HEK293 (cell line): ENCODE results near the gene MKRN1.
"Not testable (repeated sequence)": the region's sequence is repeated elsewhere in the genome, so short reads cannot be mapped to it uniquely, and the experiment has no call there.

Experiments used
- CTCF ChIA-PET: fragments of 350-600 bp; formaldehyde crosslinking; extraction: SDS; loops from one replicate; lab custom pipeline; 2021; ENCODE audit warnings: antibody characterized with exemption; lab: Yijun Ruan, JAX
- POLR2A ChIA-PET: fragments of 300-600 bp; formaldehyde crosslinking; extraction: SDS; loops from one replicate; lab custom pipeline; 2020; ENCODE audit warnings: antibody characterized with exemption, inconsistent platforms; lab: Yijun Ruan, JAX
- H3K27ac ChIP-seq: fragments of 200-500 bp; sonication (Bioruptor generic); 2 replicates; pipeline ENCODE4 v1.5.1; 2014; ENCODE audit warnings: low read depth, low read length, control low read depth, inconsistent platforms; ENCODE audit errors: extremely low read depth
- H3K36me3 ChIP-seq, 2 experiments: fragments of 200-500 bp in 1 of 2; sonication (Bioruptor generic) in 1 of 2; 1 replicate in 1 of 2; 2 replicates in 1 of 2; pipeline ENCODE4 v1.5.1; 2014 to 2017; ENCODE audit warnings: inconsistent platforms in 2 of 2, low read length in 2 of 2; ENCODE audit not compliant: control insufficient read depth in 2 of 2, insufficient read depth in 1 of 2
- H3K4me1 ChIP-seq: fragments of 200-500 bp; sonication (Bioruptor generic); 2 replicates; pipeline ENCODE4 v1.5.1; 2014; ENCODE audit warnings: mild to moderate bottlenecking, low read length, inconsistent platforms; ENCODE audit not compliant: control insufficient read depth, insufficient read depth
- H3K4me3 ChIP-seq: 2 replicates; pipeline ENCODE4 v1.5.1; 2011; ENCODE audit warnings: low read depth, mild to moderate bottlenecking, control low read depth, low read length, moderate library complexity
- H3K9me3 ChIP-seq: fragments of 200-500 bp; sonication (Bioruptor generic); 2 replicates; pipeline ENCODE4 v1.5.1; 2014; ENCODE audit warnings: low read depth, low read length, inconsistent platforms; ENCODE audit not compliant: control insufficient read depth, insufficient read depth
- FEZF1 ChIP-seq: fragments of 450-650 bp; formaldehyde crosslinking; IDR thresholded peaks from 2 replicates; pipeline ENCODE4 v1.5.1; 2016; ENCODE audit warnings: missing biosample characterization, missing genetic modification characterization
- GLI4 ChIP-seq: fragments of 450-650 bp; formaldehyde crosslinking; IDR thresholded peaks from 2 replicates; pipeline ENCODE4 v1.5.1; 2016; ENCODE audit warnings: missing biosample characterization, missing genetic modification characterization
- IKZF3 ChIP-seq: fragments of 450-650 bp; IDR thresholded peaks from 2 replicates; pipeline ENCODE4 v1.5.0; 2018; ENCODE audit warnings: missing biosample characterization, mild to moderate bottlenecking, missing genetic modification characterization, moderate library complexity
- KLF9 ChIP-seq: fragments of 450-650 bp; formaldehyde crosslinking; IDR thresholded peaks from 2 replicates; pipeline ENCODE4 v1.5.1; 2016; ENCODE audit warnings: missing biosample characterization, missing genetic modification characterization, low read depth
- MYNN ChIP-seq: fragments of 450-650 bp; formaldehyde crosslinking; IDR thresholded peaks from 2 replicates; pipeline ENCODE4 v1.5.1; 2016; ENCODE audit warnings: missing biosample characterization, missing genetic modification characterization, borderline replicate concordance
- REST ChIP-seq: fragments of 450-650 bp; formaldehyde crosslinking; IDR thresholded peaks from 2 replicates; pipeline ENCODE4 v1.5.1; 2016; ENCODE audit warnings: missing biosample characterization, missing genetic modification characterization
- SCRT1 ChIP-seq: fragments of 450-650 bp; formaldehyde crosslinking; IDR thresholded peaks from 2 replicates; pipeline ENCODE4 v1.5.1; 2016; ENCODE audit warnings: missing biosample characterization, missing genetic modification characterization, borderline replicate concordance
- WT1 ChIP-seq: fragments of 450-650 bp; formaldehyde crosslinking; IDR thresholded peaks from 2 replicates; pipeline ENCODE4 v1.5.1; 2016; ENCODE audit warnings: missing biosample characterization, missing genetic modification characterization
- ZBTB21 ChIP-seq: fragments of 450-650 bp; formaldehyde crosslinking; IDR thresholded peaks from 2 replicates; pipeline ENCODE4 v1.5.1; 2017; ENCODE audit warnings: missing biosample characterization, missing genetic modification characterization
- ZBTB44 ChIP-seq: fragments of 450-650 bp; IDR thresholded peaks from 2 replicates; pipeline ENCODE4 v1.5.1; 2018; ENCODE audit warnings: missing biosample characterization, mild to moderate bottlenecking, missing genetic modification characterization
- ZFP37 ChIP-seq: fragments of 450-650 bp; formaldehyde crosslinking; IDR thresholded peaks from 2 replicates; pipeline ENCODE4 v1.5.1; 2016; ENCODE audit warnings: missing biosample characterization, missing genetic modification characterization
- ZFP41 ChIP-seq: fragments of 450-650 bp; formaldehyde crosslinking; IDR thresholded peaks from 2 replicates; pipeline ENCODE4 v1.5.1; 2016; ENCODE audit warnings: missing biosample characterization, missing genetic modification characterization, borderline replicate concordance
- ZNF10 ChIP-seq: fragments of 450-650 bp; formaldehyde crosslinking; IDR thresholded peaks from 2 replicates; pipeline ENCODE4 v1.5.1; 2017; ENCODE audit warnings: missing biosample characterization, missing genetic modification characterization
- ZNF121 ChIP-seq: fragments of 450-650 bp; formaldehyde crosslinking; IDR thresholded peaks from 2 replicates; pipeline ENCODE4 v1.5.1; 2016; ENCODE audit warnings: missing biosample characterization, missing genetic modification characterization
- ZNF138 ChIP-seq: fragments of 450-650 bp; formaldehyde crosslinking; IDR thresholded peaks from 2 replicates; pipeline ENCODE4 v1.5.1; 2016; ENCODE audit warnings: missing biosample characterization, missing genetic modification characterization, borderline replicate concordance
- ZNF37A ChIP-seq: fragments of 450-650 bp; IDR thresholded peaks from 2 replicates; pipeline ENCODE4 v1.5.1; 2018; ENCODE audit warnings: missing biosample characterization, missing genetic modification characterization
- ZNF394 ChIP-seq: fragments of 450-650 bp; formaldehyde crosslinking; IDR thresholded peaks from 2 replicates; pipeline ENCODE4 v1.5.1; 2016; ENCODE audit warnings: missing biosample characterization, missing genetic modification characterization, mild to moderate bottlenecking, moderate library complexity, borderline replicate concordance
- ZNF404 ChIP-seq: fragments of 450-650 bp; formaldehyde crosslinking; IDR thresholded peaks from 2 replicates; pipeline ENCODE4 v1.5.1; 2017; ENCODE audit warnings: missing biosample characterization, missing genetic modification characterization
- ZNF433 ChIP-seq: fragments of 450-650 bp; formaldehyde crosslinking; IDR thresholded peaks from 2 replicates; pipeline ENCODE4 v1.5.1; 2016; ENCODE audit warnings: missing biosample characterization, missing genetic modification characterization, low read depth
- ZNF473 ChIP-seq: fragments of 450-650 bp; formaldehyde crosslinking; IDR thresholded peaks from 2 replicates; pipeline ENCODE4 v1.5.1; 2017; ENCODE audit warnings: missing biosample characterization, missing genetic modification characterization
- ZNF488 ChIP-seq: fragments of 450-650 bp; formaldehyde crosslinking; IDR thresholded peaks from 2 replicates; pipeline ENCODE4 v1.5.1; 2016; ENCODE audit warnings: missing biosample characterization, missing genetic modification characterization
- ZNF600 ChIP-seq: fragments of 450-650 bp; formaldehyde crosslinking; IDR thresholded peaks from 2 replicates; pipeline ENCODE4 v1.5.1; 2016; ENCODE audit warnings: missing biosample characterization, missing genetic modification characterization
- ZNF639 ChIP-seq: fragments of 450-650 bp; formaldehyde crosslinking; IDR thresholded peaks from 2 replicates; pipeline ENCODE4 v1.5.1; 2016; ENCODE audit warnings: missing biosample characterization, missing genetic modification characterization
- ZNF776 ChIP-seq: fragments of 450-650 bp; formaldehyde crosslinking; IDR thresholded peaks from 2 replicates; pipeline ENCODE4 v1.5.0; 2017; ENCODE audit warnings: missing biosample characterization, missing genetic modification characterization, borderline replicate concordance
- ZNF791 ChIP-seq: fragments of 450-650 bp; formaldehyde crosslinking; IDR thresholded peaks from 2 replicates; pipeline ENCODE4 v1.5.1; 2016; ENCODE audit warnings: missing biosample characterization, missing genetic modification characterization
- ZSCAN16 ChIP-seq: fragments of 450-650 bp; formaldehyde crosslinking; IDR thresholded peaks from 2 replicates; pipeline ENCODE4 v1.5.1; 2016; ENCODE audit warnings: missing biosample characterization, missing genetic modification characterization

The MKRN1 gene

GRCh38 chr7:140509789-140510188 is 30.5 kb upstream of the MKRN1 start (continued):
- TF ChIP-seq ZBTB44 (tag by site-specific recombination) (no peak), ZBTB21 (tag by site-specific recombination) (no peak), ZNF776 (tag by site-specific recombination) (no peak), ZNF473 (no peak), ZNF10 (tag by site-specific recombination) (no peak)

- ChIA-PET POLR2A (interaction anchor here (0.7 to 1.1 kb wide), 2 partner anchors 30 to 100 kb away, joined by 5 to 6 read pairs; no protein-coding TSS in a partner anchor), CTCF (interaction anchor here (0.9 to 1.4 kb wide), 2 partner anchors 10 to 146 kb away, joined by 4 to 6 read pairs; no protein-coding TSS in a partner anchor)
- not testable (repeated sequence) for H3K4me3 ChIP-seq, H3K4me1 ChIP-seq, H3K36me3 ChIP-seq, H3K9me3 ChIP-seq, H3K27ac ChIP-seq
Observed at GRCh38 chr7:140507556-140507955, 28.3 kb upstream of the MKRN1 start.

- ChIA-PET CTCF (interaction anchor here (0.9 to 2.1 kb wide), 3 partner anchors 11 to 146 kb away, joined by 4 to 6 read pairs (median 6); no protein-coding TSS in a partner anchor), POLR2A (interaction anchor here (0.7 to 1.1 kb wide), 2 partner anchors 29 to 101 kb away, joined by 5 to 6 read pairs; no protein-coding TSS in a partner anchor)
- Histone ChIP-seq H3K27ac (no peak overlapping the region), H3K4me1 (no peaks in the 10 kb centered on the region), H3K9me3 (no peaks in the 10 kb centered on the region), H3K4me3 (no peak overlapping the region), H3K36me3 (no peaks in the 10 kb centered on the region)
- TF ChIP-seq MYNN (tag by site-specific recombination) (no peak), ZNF433 (no peak), WT1 (tag by site-specific recombination) (peak; percentile 73; the same call in 1 of the 2 replicates), ZNF37A (no peak), ZNF394 (no peak), ZNF404 (tag by site-specific recombination) (no peak), ZNF791 (tag by site-specific recombination) (no peak), ZNF138 (no peak), ZSCAN16 (tag by site-specific recombination) (no peak), GLI4 (tag by site-specific recombination) (no peak), IKZF3 (tag by site-specific recombination) (no peak; the same call in 1 of the 2 replicates), ZNF639 (tag by site-specific recombination) (no peak), ZFP41 (tag by site-specific recombination) (no peak), ZFP37 (tag by site-specific recombination) (no peak), ZNF600 (peak; percentile 70; the same call in 1 of the 2 replicates), ZNF121 (tag by site-specific recombination) (no peak), FEZF1 (0 out of 2 replicates have a peak, but pooled peaks have one; percentile 15), REST (no peak), ZNF488 (tag by site-specific recombination) (no peak), SCRT1 (tag by site-specific recombination) (peak; percentile 99), KLF9 (tag by site-specific recombination) (no peak)
Observed at GRCh38 chr7:140506788-140507464, 27.6 kb upstream of the MKRN1 start.
